MM.1S (cell line): ENCODE data around the gene CCL28.

ENCODE experiments used
- EZH2 ChIP-seq: fragments of 300-600 bp; sonication (generic); optimal IDR thresholded peaks from 2 replicates; pipeline ENCODE3; 2017; ENCODE audit warnings: low read depth, mild to moderate bottlenecking, antibody characterized with exemption, low read length, mixed read lengths
- EZH2phosphoT487 ChIP-seq: fragments of 300-600 bp; sonication (generic); IDR thresholded peaks from 2 replicates; pipeline ENCODE4 v1.6.1; 2018; ENCODE audit warnings: antibody characterized with exemption, low read length
- TF ChIP-seq, protein P1 (sequence below): fragments of 300-600 bp; sonication (generic); IDR thresholded peaks from 2 replicates; pipeline ENCODE4 v1.5.1; 2016; ENCODE audit warnings: antibody characterized with exemption, low read length, mixed read lengths

DNA sequence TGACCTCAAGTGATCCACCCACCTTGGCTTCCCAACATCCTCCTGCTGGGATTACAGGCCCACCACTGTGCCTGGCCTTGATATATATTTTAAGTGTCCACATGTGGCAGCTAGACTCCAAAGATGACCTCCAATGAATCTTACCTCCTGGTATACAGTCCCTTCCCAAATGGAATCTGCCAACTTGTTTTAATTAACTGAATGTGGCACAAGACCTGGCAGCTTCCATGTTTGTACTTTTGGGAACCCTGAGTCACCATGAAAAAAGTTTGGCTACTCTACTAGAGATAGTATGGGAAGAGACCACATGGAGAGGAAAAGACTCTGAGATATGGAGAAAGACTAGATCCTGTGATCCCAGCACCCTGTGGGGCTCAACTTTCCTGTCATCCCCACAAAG, 42.5 kb downstream of the CCL28 start:
- TF ChIP-seq, protein P1, sequence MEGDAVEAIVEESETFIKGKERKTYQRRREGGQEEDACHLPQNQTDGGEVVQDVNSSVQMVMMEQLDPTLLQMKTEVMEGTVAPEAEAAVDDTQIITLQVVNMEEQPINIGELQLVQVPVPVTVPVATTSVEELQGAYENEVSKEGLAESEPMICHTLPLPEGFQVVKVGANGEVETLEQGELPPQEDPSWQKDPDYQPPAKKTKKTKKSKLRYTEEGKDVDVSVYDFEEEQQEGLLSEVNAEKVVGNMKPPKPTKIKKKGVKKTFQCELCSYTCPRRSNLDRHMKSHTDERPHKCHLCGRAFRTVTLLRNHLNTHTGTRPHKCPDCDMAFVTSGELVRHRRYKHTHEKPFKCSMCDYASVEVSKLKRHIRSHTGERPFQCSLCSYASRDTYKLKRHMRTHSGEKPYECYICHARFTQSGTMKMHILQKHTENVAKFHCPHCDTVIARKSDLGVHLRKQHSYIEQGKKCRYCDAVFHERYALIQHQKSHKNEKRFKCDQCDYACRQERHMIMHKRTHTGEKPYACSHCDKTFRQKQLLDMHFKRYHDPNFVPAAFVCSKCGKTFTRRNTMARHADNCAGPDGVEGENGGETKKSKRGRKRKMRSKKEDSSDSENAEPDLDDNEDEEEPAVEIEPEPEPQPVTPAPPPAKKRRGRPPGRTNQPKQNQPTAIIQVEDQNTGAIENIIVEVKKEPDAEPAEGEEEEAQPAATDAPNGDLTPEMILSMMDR = no peak
- TF ChIP-seq EZH2phosphoT487 (no peak), EZH2 (no peak)
